ENCODE results near the gene SPI1.

Gene SPI1

DNA sequence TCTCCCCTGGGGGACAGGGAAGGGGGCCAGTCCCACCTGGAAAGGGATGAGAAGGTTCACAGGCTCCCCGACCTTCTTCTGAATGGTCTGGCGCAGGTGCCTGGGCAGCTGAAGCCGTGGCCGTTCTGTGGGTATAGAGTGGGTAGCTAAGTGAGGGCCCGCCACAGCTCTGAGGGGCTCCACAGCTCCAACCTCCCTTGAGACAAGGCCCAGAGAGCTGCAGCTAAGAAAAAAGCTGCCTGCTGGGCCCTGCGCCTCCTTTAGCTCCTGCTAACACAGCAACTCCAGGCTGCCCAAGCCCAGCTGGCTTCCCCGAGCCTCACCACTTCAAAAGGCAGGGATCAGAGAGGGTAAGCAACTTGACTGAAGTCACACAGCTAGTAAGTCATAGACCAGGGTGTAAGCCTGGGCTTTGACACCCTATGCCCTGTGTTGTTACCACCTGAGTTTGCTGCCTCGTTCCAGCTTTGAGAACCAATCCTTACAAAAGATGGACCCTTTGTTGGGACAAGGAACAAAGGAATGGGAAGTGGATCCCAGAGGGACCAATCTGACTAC is 44.4 kb downstream of the SPI1 start:
- DNase-seq (ENCODE audit: low spot score in 2 of 2) (no peak), ATAC-seq (replicated peaks; ENCODE audit: extremely low read depth, poor library complexity, severe bottlenecking) (no peak)
- Mint-ChIP-seq H3K4me3 (no peak overlapping the region), H3K9me3 (no peaks in the 10 kb centered on the region), H3K27me3 (no peaks in the 10 kb centered on the region), H3K36me3 (ENCODE audit: insufficient read depth) (peaks cover 7% of the 10 kb centered on the region), H3K4me1 (no peaks in the 10 kb centered on the region), H3K27ac (ENCODE audit: low read depth) (no peak overlapping the region)

DNA sequence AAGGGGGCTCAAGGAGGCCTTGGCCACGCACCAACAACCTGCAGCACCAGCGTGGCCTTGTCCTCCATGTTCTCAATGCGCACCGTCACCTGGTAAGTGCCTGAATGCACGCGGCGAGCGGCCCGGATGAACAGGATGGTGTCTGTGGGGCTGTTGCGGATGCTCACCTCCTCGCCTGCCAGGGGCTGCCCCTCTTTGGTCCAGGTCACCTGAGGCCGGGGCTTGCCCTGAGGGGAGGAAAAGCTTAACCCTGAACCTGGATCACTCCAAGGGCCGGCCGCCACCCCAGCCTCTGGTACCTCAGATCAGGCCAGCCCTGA is 44.9 kb downstream of the SPI1 start:
- Mint-ChIP-seq H3K4me1 (no peaks in the 10 kb centered on the region), H3K36me3 (ENCODE audit: insufficient read depth) (peaks cover 9% of the 10 kb centered on the region), H3K27me3 (no peaks in the 10 kb centered on the region), H3K4me3 (no peak overlapping the region), H3K27ac (ENCODE audit: low read depth) (no peak overlapping the region), H3K9me3 (no peaks in the 10 kb centered on the region)
- no peak for ATAC-seq (replicated peaks; ENCODE audit: extremely low read depth, poor library complexity, severe bottlenecking)
- no peak for DNase-seq (ENCODE audit: low spot score in 2 of 2)

DNA sequence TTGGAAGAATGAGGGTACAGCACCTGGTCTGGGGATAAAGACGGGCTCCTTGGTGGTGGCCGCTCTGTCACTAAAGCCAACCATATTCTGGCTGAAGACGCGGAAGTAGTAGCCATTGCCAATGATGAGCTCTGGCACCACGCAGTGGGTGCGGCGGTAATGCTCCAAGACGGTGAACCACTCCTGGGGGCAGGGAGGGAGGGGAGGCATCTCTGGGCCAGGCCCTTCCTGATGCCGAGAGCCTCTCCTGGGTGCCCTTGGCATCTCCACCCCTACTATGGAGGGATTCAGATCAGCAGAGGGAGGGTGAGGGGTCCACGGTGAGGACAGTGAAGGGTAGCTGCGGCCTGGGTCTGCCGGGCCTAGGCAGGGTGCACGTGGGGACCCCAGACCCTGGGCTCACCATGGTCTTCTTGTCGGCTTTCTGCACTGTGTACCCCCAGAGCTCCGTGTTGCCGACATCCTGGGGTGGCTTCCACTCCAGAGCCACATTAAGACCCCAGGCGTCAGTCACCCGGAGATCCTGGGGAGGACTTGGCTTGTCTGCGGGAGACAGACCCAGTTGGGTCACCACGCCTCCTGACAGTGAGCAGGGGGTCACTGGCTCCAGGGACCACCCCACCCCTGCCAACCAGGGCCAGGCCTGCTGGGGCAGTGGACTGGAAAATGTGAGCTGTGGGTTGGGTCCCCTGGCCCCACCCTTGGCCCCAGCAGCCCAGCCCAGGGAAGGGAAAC is 45.4 kb downstream of the SPI1 start:
- Mint-ChIP-seq H3K9me3 (no peaks in the 10 kb centered on the region), H3K27ac (ENCODE audit: low read depth) (no peak overlapping the region), H3K27me3 (no peaks in the 10 kb centered on the region), H3K36me3 (ENCODE audit: insufficient read depth) (peaks cover 9% of the 10 kb centered on the region), H3K4me3 (no peak overlapping the region), H3K4me1 (no peaks in the 10 kb centered on the region)
- DNase-seq (ENCODE audit: low spot score in 2 of 2) (no peak), ATAC-seq (replicated peaks; ENCODE audit: extremely low read depth, poor library complexity, severe bottlenecking) (no peak)

DNA sequence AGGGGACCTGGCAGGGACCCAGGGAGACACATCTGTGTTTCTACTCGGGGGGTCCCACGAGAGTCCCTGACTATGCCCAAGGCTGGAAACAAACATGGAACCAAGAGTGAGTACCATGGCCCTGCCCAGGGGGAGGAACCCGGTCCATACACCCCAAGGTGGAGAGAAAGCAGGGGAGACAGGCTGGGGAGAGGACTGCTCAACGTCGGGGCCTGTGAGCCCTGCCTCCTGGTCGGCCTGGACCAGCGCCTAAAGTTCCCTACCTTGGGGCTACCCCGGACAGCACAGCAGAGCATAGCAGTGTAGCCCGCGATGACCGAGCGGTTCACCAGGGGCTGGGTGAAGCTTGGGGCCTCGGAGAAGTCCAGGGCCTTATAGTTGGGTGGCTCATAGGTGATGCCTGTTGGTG is 46.0 kb downstream of the SPI1 start:
- Mint-ChIP-seq H3K4me3 (no peak overlapping the region), H3K27me3 (no peaks in the 10 kb centered on the region), H3K27ac (ENCODE audit: low read depth) (no peak overlapping the region), H3K4me1 (no peaks in the 10 kb centered on the region), H3K9me3 (no peaks in the 10 kb centered on the region), H3K36me3 (ENCODE audit: insufficient read depth) (peaks cover 11% of the 10 kb centered on the region)
- ATAC-seq (replicated peaks; ENCODE audit: extremely low read depth, poor library complexity, severe bottlenecking) (no peak), DNase-seq (ENCODE audit: low spot score in 2 of 2) (no peak)

DNA sequence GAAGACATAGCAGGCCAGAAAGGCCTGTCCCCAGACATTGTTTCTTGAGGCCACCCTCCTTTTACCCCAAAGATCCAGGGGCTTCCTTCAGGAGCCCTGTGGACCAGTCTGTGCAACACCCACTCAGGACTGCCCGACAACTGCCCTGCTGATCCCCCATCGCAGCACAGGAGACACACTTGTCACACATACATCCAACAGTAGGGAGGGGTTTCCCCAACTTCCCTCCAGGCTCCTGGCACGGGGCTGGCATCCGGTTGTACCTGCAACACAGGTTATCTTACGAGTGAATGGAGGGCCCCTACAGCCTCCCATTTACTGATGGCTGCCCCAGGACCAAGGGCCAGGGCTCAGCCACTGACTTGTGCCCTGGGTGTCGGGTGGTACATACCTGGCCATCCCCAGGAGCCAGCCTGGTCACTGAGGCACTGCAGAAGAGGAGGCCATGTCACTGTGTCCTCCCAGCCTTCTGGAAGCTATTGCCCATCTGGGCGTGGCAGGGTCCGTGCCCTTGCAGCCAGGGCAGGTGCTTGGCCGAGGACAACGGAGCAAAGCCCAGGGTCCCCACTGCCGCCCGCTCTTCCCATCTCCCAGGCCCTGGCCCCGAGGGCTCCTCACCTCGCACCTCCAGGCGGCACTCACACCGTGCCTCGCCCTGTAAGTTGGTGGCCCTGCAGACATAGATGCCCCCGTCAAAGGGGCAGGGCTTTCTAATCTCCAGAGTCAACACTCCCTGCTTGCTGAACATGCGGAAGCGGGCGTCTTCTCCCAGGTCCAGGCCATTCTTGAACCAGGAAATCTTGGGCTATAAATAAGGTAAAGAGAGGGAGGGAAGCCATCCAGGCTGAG is 46.7 kb downstream of the SPI1 start:
- ATAC-seq (replicated peaks; ENCODE audit: extremely low read depth, poor library complexity, severe bottlenecking) (no peak), DNase-seq (ENCODE audit: low spot score in 2 of 2) (no peak)
- Mint-ChIP-seq H3K9me3 (no peaks in the 10 kb centered on the region), H3K36me3 (ENCODE audit: insufficient read depth) (peaks cover 12% of the 10 kb centered on the region), H3K27me3 (no peaks in the 10 kb centered on the region), H3K4me3 (no peak overlapping the region), H3K27ac (ENCODE audit: low read depth) (no peak overlapping the region), H3K4me1 (no peaks in the 10 kb centered on the region)

DNA sequence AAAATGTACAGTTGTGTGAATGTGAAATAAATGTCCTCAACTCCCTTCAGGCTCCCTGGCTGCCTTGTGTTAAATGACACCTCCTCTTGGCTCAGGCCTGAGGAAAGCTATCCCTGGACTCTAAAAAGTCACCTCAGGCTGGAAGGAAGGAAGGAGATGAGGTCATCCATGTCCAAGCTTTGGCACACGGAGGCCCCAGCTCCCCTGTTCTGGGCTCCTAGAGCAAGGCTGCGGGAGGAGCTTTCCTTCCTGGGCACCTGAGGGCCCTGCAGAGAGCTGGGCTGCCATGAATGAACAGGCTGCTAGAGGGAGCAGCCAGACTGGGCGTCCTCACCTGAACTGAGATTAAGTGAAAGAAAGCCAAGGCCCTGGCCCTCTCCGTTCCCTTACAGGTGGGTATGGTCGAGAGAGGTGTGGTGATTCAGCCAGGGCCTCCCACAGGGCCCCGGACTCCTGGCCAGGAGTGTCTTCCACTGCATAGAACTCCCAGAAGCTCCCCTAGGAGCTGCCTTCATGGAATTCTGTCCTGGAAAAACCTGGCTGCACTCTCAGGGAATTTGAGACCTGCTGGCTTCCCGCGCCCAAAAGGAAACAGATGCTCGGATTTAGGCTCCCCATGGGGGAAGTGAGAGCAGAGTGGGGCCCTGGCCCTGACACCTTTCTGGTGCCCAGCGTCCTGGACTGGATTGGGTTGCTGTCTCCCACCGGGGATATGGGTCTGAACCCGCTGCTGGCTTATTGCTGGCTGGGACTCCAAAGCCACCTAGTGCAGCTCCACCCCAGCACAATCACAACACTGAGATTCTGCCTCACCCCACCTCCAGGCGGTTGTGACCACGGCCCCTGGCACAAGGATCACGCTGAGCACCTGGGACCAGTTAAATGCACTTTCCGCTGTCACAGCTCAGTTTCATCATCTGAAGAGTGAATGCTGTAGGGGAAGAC is 48.1 kb downstream of the SPI1 start:
- DNase-seq (ENCODE audit: low spot score in 2 of 2) (no peak), ATAC-seq (replicated peaks; ENCODE audit: extremely low read depth, poor library complexity, severe bottlenecking) (no peak)
- Mint-ChIP-seq H3K36me3 (ENCODE audit: insufficient read depth) (peaks cover 22% of the 10 kb centered on the region), H3K27ac (ENCODE audit: low read depth) (no peak overlapping the region), H3K4me3 (no peak overlapping the region), H3K9me3 (no peaks in the 10 kb centered on the region), H3K27me3 (no peaks in the 10 kb centered on the region), H3K4me1 (peaks cover 5% of the 10 kb centered on the region)

DNA sequence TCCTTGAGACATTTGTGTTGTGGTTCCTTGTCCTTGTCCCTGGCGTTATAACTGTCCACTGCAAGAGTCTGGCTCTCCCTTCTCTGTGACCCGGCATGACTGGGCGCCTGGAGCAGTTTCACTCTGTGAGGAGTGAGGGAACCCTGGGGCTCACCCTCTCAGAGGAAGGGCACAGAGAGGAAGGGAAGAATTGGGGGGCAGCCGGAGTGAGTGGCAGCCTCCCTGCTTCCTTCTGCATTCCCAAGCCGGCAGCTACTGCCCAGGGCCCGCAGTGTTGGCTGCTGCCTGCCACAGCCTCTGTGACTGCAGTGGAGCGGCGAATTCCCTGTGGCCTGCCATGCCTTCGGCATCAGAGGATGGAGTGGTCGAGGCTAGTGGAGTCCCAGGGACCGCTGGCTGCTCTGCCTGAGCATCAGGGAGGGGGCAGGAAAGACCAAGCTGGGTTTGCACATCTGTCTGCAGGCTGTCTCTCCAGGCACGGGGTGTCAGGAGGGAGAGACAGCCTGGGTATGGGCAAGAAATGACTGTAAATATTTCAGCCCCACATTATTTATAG is 48.8 kb downstream of the SPI1 start:
- peaks cover 12% of the 10 kb centered on the region for H3K4me1 Mint-ChIP-seq
- H3K27ac Mint-ChIP-seq (ENCODE audit: low read depth), result no peak overlapping the region
- no peak for ATAC-seq (replicated peaks; ENCODE audit: extremely low read depth, poor library complexity, severe bottlenecking)
- DNase-seq (ENCODE audit: low spot score in 2 of 2), result no peak
- peaks cover 28% of the 10 kb centered on the region for H3K36me3 Mint-ChIP-seq (ENCODE audit: insufficient read depth)
- H3K4me3 Mint-ChIP-seq, result no peak overlapping the region
- no peaks in the 10 kb centered on the region for H3K27me3 Mint-ChIP-seq
- H3K9me3 Mint-ChIP-seq, result no peaks in the 10 kb centered on the region

DNA sequence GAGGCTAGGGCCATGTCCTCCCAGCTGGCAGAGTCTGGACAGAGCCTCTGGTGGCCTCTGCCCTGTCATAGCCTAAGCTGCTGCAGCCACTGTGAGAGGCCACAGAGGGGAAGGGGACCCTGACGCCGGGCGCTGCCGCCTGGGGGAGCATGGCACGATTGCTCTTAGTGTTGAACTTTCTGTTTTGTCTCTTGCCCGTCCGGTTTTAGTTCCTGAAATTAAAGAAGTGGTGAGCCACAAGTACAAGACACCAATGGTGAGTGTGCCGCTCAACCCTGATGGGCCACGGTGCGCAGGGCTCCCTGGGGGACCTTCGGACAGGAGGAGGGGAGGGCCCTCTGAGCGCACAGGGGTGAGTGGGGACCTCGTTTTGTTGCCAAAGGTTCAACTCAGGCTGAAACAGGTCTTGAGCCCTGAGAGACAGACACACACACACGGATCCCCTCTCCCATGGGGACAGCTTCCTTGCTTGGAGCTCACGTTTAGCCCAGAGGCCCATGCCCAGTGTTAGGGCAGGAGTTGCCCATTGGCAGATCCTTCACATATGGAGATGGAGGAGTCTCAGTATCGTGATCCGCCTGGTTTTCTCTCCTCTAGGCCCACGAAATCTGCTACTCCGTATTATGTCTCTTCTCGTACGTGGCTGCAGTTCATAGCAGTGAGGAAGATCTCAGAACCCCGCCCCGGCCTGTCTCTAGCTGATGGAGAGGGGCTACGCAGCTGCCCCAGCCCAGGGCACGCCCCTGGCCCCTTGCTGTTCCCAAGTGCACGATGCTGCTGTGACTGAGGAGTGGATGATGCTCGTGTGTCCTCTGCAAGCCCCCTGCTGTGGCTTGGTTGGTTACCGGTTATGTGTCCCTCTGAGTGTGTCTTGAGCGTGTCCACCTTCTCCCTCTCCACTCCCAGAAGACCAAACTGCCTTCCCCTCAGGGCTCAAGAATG is 49.6 kb downstream of the SPI1 start:
- no peak overlapping the region for H3K4me3 Mint-ChIP-seq
- H3K27me3 Mint-ChIP-seq, result no peaks in the 10 kb centered on the region
- ATAC-seq (replicated peaks; ENCODE audit: extremely low read depth, poor library complexity, severe bottlenecking) (no peak), DNase-seq (ENCODE audit: low spot score in 2 of 2) (no peak)
- no peaks in the 10 kb centered on the region for H3K9me3 Mint-ChIP-seq
- H3K36me3 Mint-ChIP-seq (ENCODE audit: insufficient read depth), result peaks cover 30% of the 10 kb centered on the region
- peaks cover 12% of the 10 kb centered on the region for H3K4me1 Mint-ChIP-seq
- H3K27ac Mint-ChIP-seq (ENCODE audit: low read depth), result no peak overlapping the region

DNA sequence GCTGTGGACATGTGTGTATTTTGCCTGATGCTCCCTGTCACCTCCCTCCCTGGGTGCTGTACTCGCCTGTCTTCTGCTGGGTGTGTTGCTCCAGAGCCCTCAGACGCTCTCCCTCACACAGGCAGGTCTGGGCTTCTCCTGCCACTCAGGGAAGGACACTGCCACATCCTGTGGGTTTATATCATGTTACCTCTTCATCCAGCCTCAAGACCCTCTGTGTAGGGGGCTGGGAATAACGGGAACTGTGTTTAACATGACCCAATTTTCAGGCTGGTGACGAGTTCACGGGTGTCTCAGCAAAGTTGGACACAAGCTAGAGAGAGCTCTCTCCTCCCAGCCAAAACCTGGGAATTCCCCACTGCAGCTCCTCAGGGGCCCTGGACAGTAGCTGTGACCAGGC is 50.4 kb downstream of the SPI1 start:
- ATAC-seq (replicated peaks; ENCODE audit: extremely low read depth, poor library complexity, severe bottlenecking) (no peak), DNase-seq (ENCODE audit: low spot score in 2 of 2) (no peak)
- Mint-ChIP-seq H3K9me3 (no peaks in the 10 kb centered on the region), H3K4me3 (no peak overlapping the region), H3K27me3 (no peaks in the 10 kb centered on the region), H3K36me3 (ENCODE audit: insufficient read depth) (peaks cover 30% of the 10 kb centered on the region), H3K27ac (ENCODE audit: low read depth) (peak overlapping the region; percentile 39), H3K4me1 (peaks cover 12% of the 10 kb centered on the region)

DNA sequence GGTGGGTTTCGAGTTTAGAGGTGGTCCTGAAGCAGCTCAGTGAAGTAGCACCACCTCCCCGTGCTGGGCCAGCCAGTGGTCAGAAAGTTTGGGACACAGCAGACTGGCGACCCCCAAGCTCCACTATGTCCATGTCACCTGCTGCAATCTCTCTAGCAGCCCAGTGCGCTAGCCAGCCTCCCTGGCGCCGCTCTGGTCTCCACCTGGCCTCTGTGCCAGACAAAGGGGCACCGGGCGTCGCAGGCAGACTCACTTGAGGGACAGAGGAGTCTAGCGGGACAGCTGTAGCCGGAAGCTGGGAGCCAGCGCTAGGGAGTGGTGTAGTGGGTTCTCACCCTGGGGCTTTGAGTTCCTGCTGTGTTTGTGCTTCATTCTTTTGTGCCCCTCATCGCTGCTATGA is 51.3 kb downstream of the SPI1 start:
- no peaks in the 10 kb centered on the region for H3K9me3 Mint-ChIP-seq
- no peaks in the 10 kb centered on the region for H3K27me3 Mint-ChIP-seq
- H3K4me1 Mint-ChIP-seq, result peaks cover 12% of the 10 kb centered on the region
- ATAC-seq (replicated peaks; ENCODE audit: extremely low read depth, poor library complexity, severe bottlenecking), result no peak
- DNase-seq (ENCODE audit: low spot score in 2 of 2), result no peak
- H3K4me3 Mint-ChIP-seq, result no peak overlapping the region
- peaks cover 31% of the 10 kb centered on the region for H3K36me3 Mint-ChIP-seq (ENCODE audit: insufficient read depth)
- peak overlapping the region; percentile 39 for H3K27ac Mint-ChIP-seq (ENCODE audit: low read depth)

DNA sequence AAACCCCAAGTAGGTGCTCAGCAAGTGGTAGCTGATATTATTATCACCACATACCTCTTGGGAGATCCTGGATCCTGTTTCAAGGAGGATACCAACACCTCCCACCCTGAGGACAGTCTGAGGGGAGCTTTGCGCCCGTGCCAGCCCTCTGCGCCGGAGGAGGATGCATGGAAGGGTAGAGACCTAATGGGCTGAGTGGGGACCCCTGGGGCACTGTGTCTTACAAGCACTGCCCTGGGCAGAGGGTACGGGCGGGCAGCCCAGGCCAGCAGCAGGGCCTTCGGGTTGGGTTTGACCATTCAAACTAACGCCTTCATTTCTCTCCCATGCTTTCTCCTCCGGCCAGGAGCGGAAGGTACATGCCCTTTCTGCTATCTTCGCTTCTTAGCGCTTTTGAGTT is 52.1 kb downstream of the SPI1 start:
- Mint-ChIP-seq H3K4me1 (peaks cover 12% of the 10 kb centered on the region), H3K36me3 (ENCODE audit: insufficient read depth) (peaks cover 35% of the 10 kb centered on the region), H3K9me3 (no peaks in the 10 kb centered on the region), H3K27me3 (no peaks in the 10 kb centered on the region), H3K27ac (ENCODE audit: low read depth) (peak overlapping the region; percentile 39), H3K4me3 (no peak overlapping the region)
- no peak for ATAC-seq (replicated peaks; ENCODE audit: extremely low read depth, poor library complexity, severe bottlenecking)
- no peak for DNase-seq (ENCODE audit: low spot score in 2 of 2)
